K562 (cell line): ENCODE data around the gene MDP1. TPM values are rescaled to one million over a fixed set of nuclear protein-coding genes. Genes with fewer than 3 reads are reported as not detected.

ENCODE experiments used
- CTCF ChIP-seq, 3 experiments: IDR thresholded peaks in 2 of 3; conservative IDR thresholded peaks in 1 of 3; 2 replicates each; pipeline ENCODE4 v1.5.1; 2011 to 2012; ENCODE audit warnings: low read length in 3 of 3, mild to moderate bottlenecking in 3 of 3, control low read depth in 2 of 3, improper control_type of control experiment in 1 of 3, inconsistent platforms in 1 of 3, low read depth in 1 of 3, mixed read lengths in 1 of 3, moderate library complexity in 1 of 3; ENCODE audit not compliant: insufficient read depth in 2 of 3
- CTCFL ChIP-seq: IDR thresholded peaks from 2 replicates; pipeline ENCODE4 v1.6.1; 2011; ENCODE audit warnings: borderline replicate concordance, low read depth, mild to moderate bottlenecking, moderate library complexity, low read length; ENCODE audit not compliant: insufficient read depth, poor library complexity, severe bottlenecking
- KLF16 ChIP-seq: IDR thresholded peaks from 2 replicates; pipeline ENCODE4 v1.6.1; 2016; ENCODE audit warnings: antibody characterized with exemption
- SP1 ChIP-seq: sonication (generic); formaldehyde crosslinking; IDR thresholded peaks from 2 replicates; pipeline ENCODE4 v1.8.1; 2022; ENCODE audit warnings: mild to moderate bottlenecking, missing genetic modification reagents
- TEAD2 ChIP-seq: fragments of 450-650 bp; IDR thresholded peaks from 2 replicates; pipeline ENCODE4 v1.6.1; 2016; ENCODE audit warnings: missing genetic modification characterization, control low read depth, missing compliant biosample characterization
- TFAP4 ChIP-seq: sonication (generic); formaldehyde crosslinking; IDR thresholded peaks from 2 replicates; pipeline ENCODE4 v1.8.0; 2022; ENCODE audit warnings: missing genetic modification reagents, mild to moderate bottlenecking, moderate library complexity, borderline replicate concordance
- THRA ChIP-seq: fragments of 450-650 bp; IDR thresholded peaks from 2 replicates; pipeline ENCODE4 v1.6.1; 2017; ENCODE audit warnings: mild to moderate bottlenecking, moderate library complexity
- ZNF609 ChIP-seq: sonication (generic); formaldehyde crosslinking; IDR thresholded peaks from 2 replicates; pipeline ENCODE4 v1.8.1; 2023; ENCODE audit warnings: missing genetic modification reagents, mild to moderate bottlenecking, borderline replicate concordance
- polyA plus RNA-seq, 8 experiments: library from polyadenylated mRNA; depleted of rRNA in 4 of 8; stranded (reverse) in 5 of 8; unstranded in 3 of 8; fragments of >200 nt; fragmentation: Nextera tagmentation in 2 of 8; fragmentation: Illumina TruSeq in 1 of 8; extraction: Ambion mirVana in 2 of 8; extraction: Trizol in 1 of 8; gene quantifications; 2 replicates each; pipeline versions ENCODE4 v1.2.1 to v1.2.3, GENCODE V29; 2011 to 2014; ENCODE audit warnings: inconsistent platforms in 1 of 8, missing spikeins in 1 of 8
- total RNA-seq, 7 experiments: library from RNA; depleted of rRNA in 6 of 7; stranded (reverse); fragments of >200 nt in 6 of 7; fragmentation: Illumina TruSeq in 2 of 7; extraction: Trizol in 2 of 7; gene quantifications; 2 replicates each; pipeline versions ENCODE4 v1.2.1 to v1.2.3, GENCODE V29; 2011 to 2021; ENCODE audit warnings: low replicate concordance in 1 of 7

The MDP1 gene
- total and polyA plus RNA-seq, 9 of the 15 experiments (the other 6 are each of a cell fraction or from before 2014, with no cell fraction given), result 2.7 to 29.6 (median 11.0) TPM

- no peak for TF ChIP-seq ZNF609 (CRISPR knock-in tag)
- TF ChIP-seq SP1 (CRISPR knock-in tag), result no peak
- no peak for TF ChIP-seq TEAD2 (tag)
- TF ChIP-seq TFAP4 (CRISPR knock-in tag), result no peak
- TF ChIP-seq CTCFL, result peak; percentile 49
- no peak for TF ChIP-seq THRA
- TF ChIP-seq CTCF (IDR thresholded peaks at IDR 0.05 in 2 of 3, conservative IDR thresholded peaks at IDR 0.05 in 1 of 3; ENCODE audit: insufficient read depth in 2 of 3, low read depth in 1 of 3, low read length in 3 of 3), result peak; percentile 13 to 49 (median 42); a peak in 2 of 6 replicates
- no peak for TF ChIP-seq KLF16
Observed at GRCh38 chr14:24241829-24242443, 26.1 kb upstream of the MDP1 start (continued).
